GM21576 (cell line): ENCODE measurements around the gene KIAA1328.

ENCODE experiments used
- ATAC-seq: cut with Tn5 transposase; IDR thresholded peaks from one replicate; pipeline ENCODE4 v1.9.1; 2021; ENCODE audit warnings: mild to moderate bottlenecking, moderate library complexity; ENCODE audit not compliant: unreplicated experiment

Gene KIAA1328

DNA sequence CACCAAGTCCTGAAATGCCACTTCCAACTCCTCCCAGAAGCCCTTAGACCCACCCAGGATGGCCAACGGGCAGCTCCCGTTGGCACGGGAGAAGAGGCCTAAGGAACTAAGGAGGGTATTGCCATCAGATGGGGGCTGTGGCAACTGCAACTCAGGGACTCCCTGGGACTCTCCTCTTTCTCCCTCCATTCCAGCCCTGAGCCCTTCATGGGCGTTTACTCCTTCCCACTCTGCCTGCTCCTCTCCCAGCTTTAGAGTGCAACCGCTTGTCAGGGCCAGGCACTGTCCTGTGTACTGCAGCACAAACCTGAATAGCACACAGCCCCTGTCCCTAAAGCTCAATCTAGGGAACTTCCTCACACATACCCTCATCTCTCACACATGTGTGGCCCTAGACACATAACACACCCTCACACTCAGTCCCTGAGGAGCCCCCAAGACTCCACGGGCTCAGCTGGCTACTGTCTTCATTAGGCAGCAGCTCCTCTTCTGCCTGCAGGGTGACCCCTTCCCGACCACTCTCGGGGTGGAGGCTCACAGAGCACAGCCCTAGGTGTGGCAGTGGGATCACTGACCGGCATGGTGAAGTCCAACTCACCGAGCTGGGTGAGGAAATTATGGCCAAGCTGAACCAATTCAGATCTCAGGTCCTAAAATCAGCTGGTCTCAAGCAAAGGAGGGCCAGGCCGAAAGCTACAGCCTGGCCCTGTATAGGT lies 420.4 kb downstream of the KIAA1328 start:
- no peak for ATAC-seq

DNA sequence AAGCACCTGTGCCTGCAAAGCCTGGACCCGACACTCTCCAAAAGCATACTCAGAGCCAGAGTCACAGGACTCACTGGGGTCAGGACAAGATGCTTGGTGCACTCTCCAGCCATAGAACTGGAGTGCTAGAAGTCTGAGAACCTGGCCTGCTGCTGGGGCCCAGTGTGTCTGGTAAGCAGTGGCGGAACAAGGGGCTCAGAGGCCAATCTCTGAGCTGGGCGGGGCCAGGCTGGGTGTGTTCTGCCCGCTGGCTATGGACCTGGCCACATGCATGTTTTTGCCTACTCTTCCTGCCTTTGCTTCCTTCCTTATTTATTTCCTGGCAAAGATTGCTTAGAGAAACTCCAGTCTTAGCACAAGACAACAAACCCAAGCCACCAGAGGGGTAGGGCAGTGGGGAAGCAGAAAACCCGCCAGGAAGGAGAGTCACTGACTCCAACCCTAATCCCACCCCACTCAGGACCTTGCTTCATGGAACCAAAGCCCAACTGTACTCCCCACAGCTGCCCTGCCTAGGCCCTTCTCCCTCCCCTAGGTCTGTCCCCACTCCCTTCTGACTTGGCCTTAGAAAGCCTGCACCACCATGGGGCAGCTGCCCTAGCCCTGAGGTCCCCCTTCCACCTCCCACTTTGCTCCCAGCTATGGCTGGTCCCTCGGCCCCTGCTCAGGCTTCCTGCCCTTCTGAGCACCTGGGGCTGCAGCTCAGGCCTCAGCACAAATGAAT lies 421.1 kb downstream of the KIAA1328 start:
- ATAC-seq, result no peak

GRCh38 chr18:37251679-37252078 lies 422.8 kb downstream of the KIAA1328 start:
- ATAC-seq, result no peak

DNA sequence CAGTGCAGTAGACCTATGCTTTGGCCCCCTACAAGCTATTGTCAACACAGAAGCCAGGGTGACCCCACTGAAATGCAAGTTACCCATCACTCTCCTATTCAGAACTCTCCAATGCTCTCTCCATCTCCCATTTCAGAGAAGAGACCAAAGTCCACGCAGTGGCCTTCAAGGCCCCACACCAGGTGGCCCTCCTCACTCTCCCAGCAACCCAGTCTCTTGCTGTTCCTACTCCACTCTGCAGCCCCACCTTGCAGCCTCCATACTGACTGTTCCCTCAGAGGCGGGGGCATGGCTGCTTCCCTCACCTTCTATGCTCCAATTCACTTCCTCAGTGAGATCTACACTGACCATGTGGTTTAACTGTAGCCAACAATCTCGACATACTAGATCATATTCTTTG lies 423.4 kb downstream of the KIAA1328 start:
- ATAC-seq, result no peak

GRCh38 chr18:37252854-37253393 lies 424.0 kb downstream of the KIAA1328 start:
- ATAC-seq, result no peak

DNA sequence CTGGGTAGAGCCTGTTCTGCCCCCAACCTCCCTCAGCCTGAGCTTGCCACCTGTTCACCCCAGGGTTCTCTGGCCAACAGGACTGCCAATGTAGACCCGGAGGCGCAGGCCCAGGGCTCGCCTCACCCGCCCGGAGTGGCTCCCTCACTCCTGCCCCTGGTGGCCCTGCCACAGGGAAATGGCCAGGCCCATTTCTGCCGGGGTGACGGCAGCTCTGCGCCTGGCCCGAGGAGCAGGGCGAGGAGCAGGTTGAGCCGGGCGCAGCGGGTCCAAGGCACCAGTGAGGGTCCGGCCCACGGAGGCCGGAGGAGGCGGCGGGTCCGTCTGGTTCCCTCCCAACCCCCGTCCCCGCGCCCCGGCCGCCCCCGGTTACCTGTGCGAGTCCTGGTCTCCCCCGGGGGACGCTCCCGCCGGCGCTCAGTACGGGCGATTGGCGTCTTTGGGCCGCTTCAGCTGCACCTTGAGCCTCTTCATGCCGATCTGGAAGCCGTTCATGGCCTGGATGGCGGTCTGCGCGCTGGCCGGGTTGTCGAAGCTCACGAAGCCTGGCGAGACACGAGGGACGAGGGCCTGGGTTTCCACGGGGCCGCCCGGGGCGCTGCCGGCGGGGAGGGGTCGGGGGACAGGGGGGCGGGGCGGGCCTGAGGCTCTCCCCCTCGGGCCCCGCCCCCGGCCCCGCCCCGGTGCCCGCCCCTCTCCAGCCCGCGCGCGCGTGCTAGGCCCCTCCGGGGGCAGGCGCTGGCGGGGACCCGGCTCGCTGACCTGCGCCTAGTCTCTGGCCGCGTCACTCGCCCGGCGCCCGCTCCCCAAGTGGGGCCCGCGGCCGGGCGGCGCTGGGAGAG lies 424.7 kb downstream of the KIAA1328 start:
- ATAC-seq, result no peak

GRCh38 chr18:37254236-37254754 lies 425.4 kb downstream of the KIAA1328 start:
- no peak for ATAC-seq

- no peak for ATAC-seq
Measured at GRCh38 chr18:37254973-37255372, 426.0 kb downstream of the KIAA1328 start.

GRCh38 chr18:37258131-37258530 lies 429.2 kb downstream of the KIAA1328 start:
- no peak for ATAC-seq

GRCh38 chr18:37258819-37259218 lies 429.9 kb downstream of the KIAA1328 start:
- ATAC-seq, result no peak

GRCh38 chr18:37259711-37260110 lies 430.8 kb downstream of the KIAA1328 start:
- ATAC-seq, result no peak

DNA sequence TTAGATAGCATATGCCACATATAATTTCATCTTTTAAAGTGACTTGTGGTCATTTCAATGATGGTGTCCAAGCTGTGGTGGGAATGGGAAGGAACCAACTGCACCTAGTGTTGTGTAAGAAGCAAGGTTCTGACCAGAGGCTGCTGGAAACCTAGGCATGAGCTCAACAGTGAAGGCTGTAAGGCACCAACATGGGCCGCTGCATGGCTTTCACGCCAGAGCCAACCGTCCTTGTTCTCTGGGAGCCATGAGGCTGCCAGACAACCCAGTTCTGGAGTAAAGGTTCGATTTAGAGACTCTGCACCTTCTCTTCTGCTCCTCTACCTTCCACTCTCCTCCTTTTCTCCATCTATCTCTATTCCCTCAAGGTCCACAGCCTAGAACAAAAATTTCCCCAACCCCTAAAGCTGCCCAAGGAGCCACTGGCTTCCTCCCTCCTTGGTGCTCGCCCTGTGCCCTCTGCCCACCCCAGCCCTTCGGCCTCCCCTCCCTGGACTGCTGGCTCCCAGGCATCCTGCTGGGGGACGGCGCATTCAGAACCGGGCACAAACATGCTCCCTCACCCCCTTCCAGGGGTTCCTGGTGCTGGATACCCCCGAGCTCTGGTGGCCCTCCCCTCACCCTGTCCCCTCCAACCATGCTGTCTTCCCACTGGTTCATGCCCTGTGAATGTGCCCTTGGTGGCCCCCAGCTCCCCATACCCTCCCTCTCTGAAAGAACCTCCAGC lies 431.6 kb downstream of the KIAA1328 start:
- no peak for ATAC-seq

GRCh38 chr18:37261246-37261840 lies 432.4 kb downstream of the KIAA1328 start:
- no peak for ATAC-seq

DNA sequence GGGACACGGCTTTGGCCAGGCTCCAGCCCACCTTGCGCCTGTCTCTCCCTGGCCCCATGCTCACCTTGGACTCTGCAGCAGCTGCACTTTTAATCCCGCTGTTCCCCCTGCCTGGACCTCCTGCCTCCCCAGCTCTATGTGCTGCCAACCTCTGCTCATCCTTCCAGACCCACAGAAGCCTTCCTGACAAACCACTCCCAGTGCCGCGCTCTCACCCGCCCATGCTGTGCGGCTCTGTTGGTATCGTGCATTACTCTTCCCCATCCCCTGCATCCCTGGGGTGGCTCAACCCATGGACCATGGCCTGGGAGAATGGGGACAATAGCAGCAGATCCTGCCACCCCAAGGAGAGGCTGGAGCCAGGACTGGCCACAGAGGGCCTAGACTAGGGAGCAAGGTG lies 433.1 kb downstream of the KIAA1328 start:
- ATAC-seq, result no peak

GRCh38 chr18:37264956-37265355 lies 436.0 kb downstream of the KIAA1328 start:
- no peak for ATAC-seq

DNA sequence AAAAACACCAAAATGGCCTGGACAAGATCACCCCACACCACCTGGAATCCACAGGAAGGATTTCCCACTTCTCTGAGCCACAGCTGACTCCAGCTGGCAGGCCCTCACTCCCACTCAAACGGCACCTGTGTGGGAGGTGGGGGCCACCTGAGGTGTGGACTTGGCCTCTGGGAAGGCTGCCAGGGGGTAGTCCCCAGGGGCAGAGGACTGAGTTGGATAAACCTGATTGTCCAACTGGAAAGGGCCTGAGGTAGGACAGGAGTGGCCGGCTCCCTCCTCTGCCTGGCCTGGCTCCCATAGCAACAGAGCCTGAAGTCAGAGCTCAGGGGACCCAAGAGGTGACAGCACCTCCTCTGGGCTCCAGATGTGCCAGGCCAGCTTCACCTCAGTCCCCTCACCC lies 436.5 kb downstream of the KIAA1328 start:
- no peak for ATAC-seq

- ATAC-seq, result no peak
Measured at GRCh38 chr18:37266290-37266689, 437.4 kb downstream of the KIAA1328 start.

- ATAC-seq, result no peak
Measured at GRCh38 chr18:37270038-37270665, 441.2 kb downstream of the KIAA1328 start.

DNA sequence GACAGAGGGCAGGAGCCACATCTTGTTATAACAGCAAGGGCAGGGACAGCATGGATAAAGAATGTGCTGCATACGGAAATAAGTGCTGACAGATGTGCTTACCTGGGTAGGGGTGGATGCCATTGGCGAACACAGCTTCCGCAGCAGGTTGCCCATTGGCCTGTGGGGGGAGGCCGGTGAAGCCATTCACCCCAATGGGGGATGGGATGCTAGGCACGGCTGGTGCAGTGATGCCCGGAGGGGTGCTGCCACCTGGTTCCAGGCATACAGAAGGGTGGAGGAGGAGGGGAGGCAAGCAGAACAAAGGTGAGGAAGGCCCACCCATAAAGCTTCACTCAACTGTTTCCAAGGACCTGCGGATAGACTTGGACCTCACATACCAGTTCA lies 441.7 kb downstream of the KIAA1328 start:
- ATAC-seq, result no peak

DNA sequence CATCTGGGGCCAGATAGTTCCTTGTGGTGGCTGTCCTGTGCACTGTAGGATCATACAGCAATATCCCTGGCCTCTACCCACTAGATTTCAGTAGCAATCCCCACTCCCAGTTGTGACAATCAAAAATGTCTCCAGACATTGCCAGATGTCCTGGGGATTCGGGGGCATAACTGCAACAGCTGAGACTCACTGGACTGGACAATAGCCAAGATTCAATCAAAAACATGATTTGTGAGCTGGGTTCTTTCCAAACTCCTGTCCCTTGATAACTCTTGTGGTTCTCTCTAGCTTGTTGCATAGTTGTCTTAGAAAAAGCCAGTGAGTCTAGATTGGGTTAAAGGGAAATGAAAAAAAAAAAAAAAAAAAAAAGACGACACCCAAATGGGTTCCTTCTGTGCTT lies 443.3 kb downstream of the KIAA1328 start:
- ATAC-seq, result no peak
